Mesothelial cell of epicardium (in vitro differentiated cells): Measurements from ENCODE around the gene DHRSX. TPM values are rescaled to one million over a fixed set of nuclear protein-coding genes. Genes with fewer than 3 reads are reported as not detected.
"Not testable (repeated sequence)": the region's sequence is repeated elsewhere in the genome, so short reads cannot be mapped to it uniquely, and the experiment has no call there.

Source experiments
- DNase-seq, 2 experiments: peaks; one replicate each; pipeline ENCODE4 v3.0.0; 2021; ENCODE audit warnings: low spot score in 2 of 2; ENCODE audit not compliant: unreplicated experiment in 2 of 2
- H3K27ac Mint-ChIP-seq: 2 replicates; pipeline ENCODE4 v1.8.0; 2021; ENCODE audit warnings: mixed read lengths
- H3K27me3 Mint-ChIP-seq: 2 replicates; pipeline ENCODE4 v1.8.0; 2021; ENCODE audit warnings: low read depth, mixed read lengths
- H3K36me3 Mint-ChIP-seq: 2 replicates; pipeline ENCODE4 v1.8.0; 2021; ENCODE audit warnings: mixed read lengths
- H3K4me1 Mint-ChIP-seq: 2 replicates; pipeline ENCODE4 v1.8.0; 2021; ENCODE audit warnings: mixed read lengths
- H3K4me3 Mint-ChIP-seq: 2 replicates; pipeline ENCODE4 v1.8.0; 2021; ENCODE audit warnings: mild to moderate bottlenecking, moderate library complexity, mixed read lengths
- H3K9me3 Mint-ChIP-seq: 2 replicates; pipeline ENCODE4 v1.8.0; 2021; ENCODE audit warnings: mixed read lengths
- total RNA-seq: library from RNA; stranded (reverse); gene quantifications from 3 replicates; pipeline ENCODE4 v1.2.1, GENCODE V29; 2021
- TF ChIP-seq, protein P1 (sequence below): fragments of 200-600 bp; sonication (generic); IDR thresholded peaks from one replicate; pipeline ENCODE4 v1.5.0; 2021; ENCODE audit warnings: antibody characterized with exemption; ENCODE audit not compliant: unreplicated experiment

The DHRSX gene
- total RNA-seq, 1 donor from 2014 or later, result 43.5 TPM

DNA sequence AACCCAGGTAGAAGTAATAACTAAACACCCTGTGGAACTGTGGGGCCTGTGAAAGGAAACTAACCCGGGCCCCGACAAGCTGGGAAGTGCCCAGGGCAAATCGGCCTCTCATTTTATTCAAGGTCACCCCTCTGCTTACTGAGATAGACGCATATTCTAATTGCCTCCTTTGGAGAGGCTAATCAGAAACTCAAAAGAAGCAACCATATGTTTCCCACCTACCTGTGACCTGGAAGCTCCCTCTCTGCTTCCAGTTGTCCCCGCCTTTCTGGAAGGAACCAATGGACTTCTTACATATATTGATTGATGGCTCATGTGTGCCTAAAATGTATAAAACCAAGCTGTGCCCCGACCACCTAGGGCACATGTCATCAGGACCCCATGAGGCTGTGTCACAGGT, 23.1 kb upstream of the DHRSX start:
- Mint-ChIP-seq H3K27ac (no peak overlapping the region), H3K27me3 (peaks cover 2% of the 10 kb centered on the region), H3K4me3 (no peak overlapping the region), H3K36me3 (no peaks in the 10 kb centered on the region), H3K9me3 (peaks cover 4% of the 10 kb centered on the region), H3K4me1 (no peaks in the 10 kb centered on the region)
- TF ChIP-seq, protein P1, sequence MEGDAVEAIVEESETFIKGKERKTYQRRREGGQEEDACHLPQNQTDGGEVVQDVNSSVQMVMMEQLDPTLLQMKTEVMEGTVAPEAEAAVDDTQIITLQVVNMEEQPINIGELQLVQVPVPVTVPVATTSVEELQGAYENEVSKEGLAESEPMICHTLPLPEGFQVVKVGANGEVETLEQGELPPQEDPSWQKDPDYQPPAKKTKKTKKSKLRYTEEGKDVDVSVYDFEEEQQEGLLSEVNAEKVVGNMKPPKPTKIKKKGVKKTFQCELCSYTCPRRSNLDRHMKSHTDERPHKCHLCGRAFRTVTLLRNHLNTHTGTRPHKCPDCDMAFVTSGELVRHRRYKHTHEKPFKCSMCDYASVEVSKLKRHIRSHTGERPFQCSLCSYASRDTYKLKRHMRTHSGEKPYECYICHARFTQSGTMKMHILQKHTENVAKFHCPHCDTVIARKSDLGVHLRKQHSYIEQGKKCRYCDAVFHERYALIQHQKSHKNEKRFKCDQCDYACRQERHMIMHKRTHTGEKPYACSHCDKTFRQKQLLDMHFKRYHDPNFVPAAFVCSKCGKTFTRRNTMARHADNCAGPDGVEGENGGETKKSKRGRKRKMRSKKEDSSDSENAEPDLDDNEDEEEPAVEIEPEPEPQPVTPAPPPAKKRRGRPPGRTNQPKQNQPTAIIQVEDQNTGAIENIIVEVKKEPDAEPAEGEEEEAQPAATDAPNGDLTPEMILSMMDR, result no peak
- DNase-seq, result no peak

DNA sequence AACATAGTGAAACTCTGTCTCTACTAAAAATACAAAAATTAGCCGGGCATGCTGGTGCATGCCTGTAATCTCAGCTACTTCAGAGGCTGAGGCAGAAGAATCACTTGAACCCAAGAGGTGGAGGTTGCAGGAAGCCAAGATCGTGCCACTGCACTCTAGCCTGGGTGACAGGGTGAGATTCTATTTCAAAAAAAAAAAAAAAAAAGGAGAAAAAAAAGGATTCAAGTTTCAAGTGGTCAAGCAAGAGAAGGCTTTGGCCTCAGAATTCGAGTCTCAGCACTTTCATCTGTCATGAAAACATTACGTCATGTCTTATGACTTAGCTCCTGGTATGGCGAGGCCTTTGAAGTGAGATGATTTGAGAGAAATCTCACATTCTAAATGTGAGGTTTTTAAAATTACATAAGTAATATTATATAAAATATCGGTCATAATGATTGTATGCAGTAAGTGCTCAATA, 21.2 kb upstream of the DHRSX start:
- Mint-ChIP-seq H3K27me3 (peaks cover 2% of the 10 kb centered on the region), H3K4me1 (no peaks in the 10 kb centered on the region), H3K36me3 (no peaks in the 10 kb centered on the region), H3K27ac (no peak overlapping the region), H3K4me3 (no peak overlapping the region), H3K9me3 (peaks cover 4% of the 10 kb centered on the region)
- TF ChIP-seq, protein P1, result no peak
- DNase-seq, result no peak

DNA sequence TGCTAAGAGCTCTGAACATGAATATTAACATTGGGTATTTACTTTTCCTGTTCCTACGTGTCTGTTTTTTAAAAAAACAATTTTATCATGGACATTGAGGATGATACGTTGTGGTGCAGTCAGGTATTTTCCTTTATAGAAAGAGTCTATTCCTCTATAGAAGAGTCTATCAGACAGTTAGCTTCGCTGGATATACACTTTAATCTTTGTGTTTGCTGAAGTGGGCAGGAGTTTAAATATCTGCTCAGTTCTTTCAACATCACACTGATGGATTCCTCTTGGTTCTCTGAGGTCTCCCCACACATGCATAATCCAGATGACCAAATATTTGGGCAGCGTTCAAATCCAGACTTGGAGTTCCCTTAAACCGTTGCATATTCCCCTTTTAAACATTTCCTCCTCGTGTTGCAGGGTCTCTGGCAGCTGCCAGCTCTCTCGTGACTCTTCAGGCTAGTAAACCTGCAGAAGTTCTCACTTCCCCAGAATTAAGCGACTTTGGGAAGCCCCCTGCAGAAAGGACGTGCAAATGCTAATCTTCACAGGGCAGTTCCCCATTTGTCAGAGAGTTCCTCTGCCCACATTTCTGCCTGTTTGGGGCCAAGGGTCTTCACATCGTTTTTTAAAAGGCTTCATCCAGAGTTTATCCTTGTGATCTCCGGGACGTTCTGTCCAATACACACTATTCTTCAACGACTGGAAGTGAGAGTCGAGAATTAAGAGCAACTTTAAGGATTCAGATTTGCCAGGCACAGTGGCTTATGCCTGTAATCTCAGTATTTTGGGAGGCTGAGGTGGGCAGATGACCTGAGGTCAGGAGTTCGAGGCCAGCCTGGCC, 20.5 kb upstream of the DHRSX start:
- Mint-ChIP-seq H3K27me3 (peaks cover 2% of the 10 kb centered on the region), H3K27ac (no peak overlapping the region), H3K4me3 (no peak overlapping the region), H3K36me3 (no peaks in the 10 kb centered on the region), H3K4me1 (no peaks in the 10 kb centered on the region), H3K9me3 (no peaks in the 10 kb centered on the region)
- no peak for DNase-seq
- TF ChIP-seq, protein P1, result no peak

DNA sequence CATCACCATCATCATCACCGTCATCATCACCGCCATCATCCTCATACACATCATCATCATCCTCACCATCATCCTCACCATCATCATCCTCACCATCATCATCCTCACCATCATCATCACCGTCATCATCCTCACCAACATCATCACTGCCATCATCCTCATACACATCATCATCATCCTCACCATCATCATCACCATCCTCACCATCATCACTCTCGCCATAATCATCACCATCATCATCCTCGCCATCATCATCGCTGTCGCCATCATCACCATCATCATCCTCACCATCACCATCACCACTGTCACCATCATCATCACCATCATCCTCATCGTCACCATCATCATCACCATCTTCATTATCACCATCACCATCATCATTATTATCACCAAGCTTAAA, 19.8 kb upstream of the DHRSX start:
- H3K27ac Mint-ChIP-seq, result no peak overlapping the region
- H3K9me3 Mint-ChIP-seq, result no peaks in the 10 kb centered on the region
- no peaks in the 10 kb centered on the region for H3K4me1 Mint-ChIP-seq
- H3K4me3 Mint-ChIP-seq, result no peak overlapping the region
- no peaks in the 10 kb centered on the region for H3K36me3 Mint-ChIP-seq
- TF ChIP-seq, protein P1, result no peak
- H3K27me3 Mint-ChIP-seq, result peaks cover 2% of the 10 kb centered on the region
- DNase-seq, result no peak

DNA sequence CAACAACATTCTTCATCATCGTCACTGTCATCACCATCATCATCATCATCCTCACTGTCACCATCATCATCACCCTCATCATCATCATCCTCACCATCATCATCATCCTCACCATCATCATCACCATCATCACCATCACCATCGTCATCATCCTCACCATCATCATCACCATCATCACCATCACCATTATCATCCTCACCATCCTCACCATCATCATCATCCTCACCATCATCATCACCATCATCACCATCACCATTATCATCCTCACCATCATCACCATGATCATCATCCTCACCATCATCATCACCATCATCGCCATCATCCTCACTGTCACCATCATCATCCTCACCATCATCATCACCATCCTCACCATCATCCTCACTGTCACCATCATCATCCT, 18.9 kb upstream of the DHRSX start:
- H3K4me1 Mint-ChIP-seq, DNase-seq, H3K27me3 Mint-ChIP-seq, H3K27ac Mint-ChIP-seq, H3K4me3 Mint-ChIP-seq, H3K9me3 Mint-ChIP-seq, H3K36me3 Mint-ChIP-seq: not testable (repeated sequence)

DNA sequence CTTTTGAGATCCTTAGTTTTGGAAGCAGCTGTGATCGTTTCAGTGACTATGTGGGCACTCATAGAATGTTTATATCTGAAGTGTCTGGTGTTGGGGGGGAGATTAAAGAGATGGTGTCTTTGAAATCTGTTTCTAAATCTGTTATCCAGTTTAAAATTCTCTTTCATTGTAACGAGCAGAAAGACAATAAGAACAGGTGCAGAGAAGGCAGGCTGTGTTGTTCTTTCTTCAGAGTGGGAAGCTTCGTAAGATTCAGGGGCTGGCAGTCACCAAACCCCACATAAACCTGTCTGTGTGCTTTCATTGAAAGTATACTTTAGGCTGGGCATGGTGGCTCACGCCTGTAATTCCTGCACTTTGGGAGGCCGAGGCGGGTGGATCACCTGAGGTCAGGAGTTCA, 16.3 kb upstream of the DHRSX start:
- Mint-ChIP-seq H3K36me3 (no peaks in the 10 kb centered on the region), H3K27ac (no peak overlapping the region)

More for the DNA sequence above, 16.3 kb upstream of the DHRSX start:
- no peaks in the 10 kb centered on the region for H3K27me3 Mint-ChIP-seq
- H3K9me3 Mint-ChIP-seq, result no peaks in the 10 kb centered on the region
- DNase-seq, result no peak
- no peak overlapping the region for H3K4me3 Mint-ChIP-seq
- TF ChIP-seq, protein P1, result no peak
- H3K4me1 Mint-ChIP-seq, result peaks cover 9% of the 10 kb centered on the region
